OCI-LY3 (cell line): Measurements from ENCODE around the gene SDR9C7.
"Not testable (repeated sequence)": the region's sequence is repeated elsewhere in the genome, so short reads cannot be mapped to it uniquely, and the experiment has no call there.

Source experiments
- H2AFZ ChIP-seq: fragments of 200-600, 300-600 bp; shearing (Covaris generic); 2 replicates; pipeline ENCODE4 v1.6.0; 2014; ENCODE audit warnings: antibody characterized with exemption, low read depth, low read length
- H3K27ac ChIP-seq: fragments of 200-600, 300-600 bp; sonication (generic); 2 replicates; pipeline ENCODE4 v1.5.1; 2014; ENCODE audit warnings: mild to moderate bottlenecking, low read length, moderate library complexity, mixed read lengths
- H3K27me3 ChIP-seq: fragments of 200-600, 300-600 bp; sonication (generic); 2 replicates; pipeline ENCODE4 v1.6.1; 2014; ENCODE audit warnings: low read depth, low read length, mixed read lengths
- H3K36me3 ChIP-seq: fragments of 200-600, 300-600 bp; sonication (generic); replicated peaks from 2 replicates; pipeline ENCODE3; 2014; ENCODE audit warnings: low read depth, low read length, mixed read lengths
- H3K4me1 ChIP-seq: fragments of 300-600, 200-600 bp; sonication (generic); 2 replicates; pipeline ENCODE4 v1.6.1; 2014; ENCODE audit warnings: low read length, mixed read lengths
- H3K4me2 ChIP-seq: fragments of 200-600, 300-600 bp; sonication (generic); 2 replicates; pipeline ENCODE4 v1.6.1; 2014; ENCODE audit warnings: low read length, mixed read lengths
- H3K4me3 ChIP-seq: fragments of 300-600, 200-600 bp; sonication (generic); 2 replicates; pipeline ENCODE4 v1.5.1; 2014; ENCODE audit warnings: antibody characterized with exemption, mild to moderate bottlenecking, low read length, moderate library complexity
- H3K79me2 ChIP-seq: fragments of 300-600, 200-600 bp; shearing (Covaris generic); 2 replicates; pipeline ENCODE4 v1.6.1; 2014; ENCODE audit warnings: mild to moderate bottlenecking, low read length, mixed read lengths
- H3K9ac ChIP-seq: fragments of 300-600, 200-600 bp; shearing (Covaris generic); 2 replicates; pipeline ENCODE4 v1.6.0; 2014; ENCODE audit warnings: mild to moderate bottlenecking, low read length, moderate library complexity
- H3K9me3 ChIP-seq: fragments of 200-600, 300-600 bp; shearing (Covaris generic); 2 replicates; pipeline ENCODE4 v1.6.1; 2014; ENCODE audit warnings: low read length, mixed read lengths; ENCODE audit not compliant: insufficient read depth
- H4K20me1 ChIP-seq: fragments of 200-600, 300-600 bp; sonication (generic); 2 replicates; pipeline ENCODE4 v1.6.1; 2016; ENCODE audit warnings: low read length, mixed read lengths; ENCODE audit not compliant: insufficient read depth
- CTCF ChIP-seq: fragments of 200-600, 300-600 bp; sonication (generic); IDR thresholded peaks from 2 replicates; pipeline ENCODE4 v1.5.1; 2014; ENCODE audit warnings: antibody characterized with exemption, low read length, low read depth
- EZH2phosphoT487 ChIP-seq: fragments of 200-600 bp; shearing (Covaris generic); IDR thresholded peaks from 2 replicates; pipeline ENCODE4 v1.6.1; 2018; ENCODE audit warnings: antibody characterized with exemption, mixed run types, low read depth

SDR9C7 gene

GRCh38 chr12:56886319-56886718 lies 47.9 kb downstream of the SDR9C7 start:
- no peak for TF ChIP-seq EZH2phosphoT487
- TF ChIP-seq CTCF: no peak
- H3K4me2 ChIP-seq: no peak overlapping the region
- no peak overlapping the region for H3K27ac ChIP-seq
- no peak overlapping the region for H3K9ac ChIP-seq
- no peaks in the 10 kb centered on the region for H3K9me3 ChIP-seq
- no peaks in the 10 kb centered on the region for H3K36me3 ChIP-seq
- no peaks in the 10 kb centered on the region for H4K20me1 ChIP-seq
- H3K27me3 ChIP-seq: no peaks in the 10 kb centered on the region; the same call in 1 of the 2 replicates
- H2AFZ ChIP-seq: no peak overlapping the region
- H3K4me3 ChIP-seq: no peak overlapping the region
- no peaks in the 10 kb centered on the region for H3K79me2 ChIP-seq
- no peaks in the 10 kb centered on the region for H3K4me1 ChIP-seq

- H3K79me2 ChIP-seq: no peaks in the 10 kb centered on the region
- H3K4me3 ChIP-seq: no peak overlapping the region
- no peak overlapping the region for H2AFZ ChIP-seq
- H3K4me2 ChIP-seq: no peak overlapping the region
- H3K27ac ChIP-seq: no peak overlapping the region
- H3K27me3 ChIP-seq: no peaks in the 10 kb centered on the region; the same call in 1 of the 2 replicates
- no peak overlapping the region for H3K9ac ChIP-seq
- H3K4me1 ChIP-seq: no peaks in the 10 kb centered on the region
- no peak for TF ChIP-seq EZH2phosphoT487
- no peak for TF ChIP-seq CTCF
- H3K36me3 ChIP-seq: no peaks in the 10 kb centered on the region
- no peaks in the 10 kb centered on the region for H4K20me1 ChIP-seq
- no peaks in the 10 kb centered on the region for H3K9me3 ChIP-seq
These were observed 48.9 kb downstream of the SDR9C7 start for GRCh38 chr12:56885316-56885715.

GRCh38 chr12:56884421-56884820 lies 49.8 kb downstream of the SDR9C7 start:
- no peaks in the 10 kb centered on the region for H3K9me3 ChIP-seq

GRCh38 chr12:56882407-56882806 lies 51.8 kb downstream of the SDR9C7 start:
- H3K27ac ChIP-seq, H3K4me3 ChIP-seq: not testable (repeated sequence)

More at GRCh38 chr12:56884421-56884820, 49.8 kb downstream of the SDR9C7 start:
- no peak overlapping the region for H3K9ac ChIP-seq
- no peaks in the 10 kb centered on the region for H4K20me1 ChIP-seq
- H3K27me3 ChIP-seq: no peaks in the 10 kb centered on the region; the same call in 1 of the 2 replicates
- H3K4me2 ChIP-seq: no peak overlapping the region
- H3K36me3 ChIP-seq: no peaks in the 10 kb centered on the region
- TF ChIP-seq CTCF (no peak), EZH2phosphoT487 (no peak)
- no peaks in the 10 kb centered on the region for H3K79me2 ChIP-seq
- H3K27ac ChIP-seq: no peak overlapping the region
- H3K4me3 ChIP-seq: no peak overlapping the region
- no peaks in the 10 kb centered on the region for H3K4me1 ChIP-seq
- no peak overlapping the region for H2AFZ ChIP-seq

More at GRCh38 chr12:56882407-56882806, 51.8 kb downstream of the SDR9C7 start:
- not testable (repeated sequence) for H3K4me2 ChIP-seq, H2AFZ ChIP-seq, H3K9ac ChIP-seq, H3K4me1 ChIP-seq, H3K36me3 ChIP-seq, H3K9me3 ChIP-seq, H3K27me3 ChIP-seq, H4K20me1 ChIP-seq, H3K79me2 ChIP-seq
